Ishikawa (cell line): ENCODE measurements around the gene SCYGR2.

Experiments used
- CEBPB ChIP-seq: IDR thresholded peaks from 2 replicates; pipeline ENCODE4 v1.6.1; 2012
- CREB1 ChIP-seq: IDR thresholded peaks from 2 replicates; pipeline ENCODE4 v1.6.1; 2012; ENCODE audit warnings: low read depth
- EGR1 ChIP-seq: IDR thresholded peaks from 2 replicates; pipeline ENCODE4 v1.6.1; 2012
- EP300 ChIP-seq: IDR thresholded peaks from 2 replicates; pipeline ENCODE4 v1.6.1; 2012; ENCODE audit warnings: borderline replicate concordance
- FOXM1 ChIP-seq: IDR thresholded peaks from 2 replicates; pipeline ENCODE4 v1.6.1; 2012; ENCODE audit warnings: low read depth, borderline replicate concordance
- MAX ChIP-seq: IDR thresholded peaks from 2 replicates; pipeline ENCODE4 v1.6.1; 2012
- NFIC ChIP-seq: IDR thresholded peaks from 2 replicates; pipeline ENCODE4 v1.6.1; 2012
- RAD21 ChIP-seq: IDR thresholded peaks from 2 replicates; pipeline ENCODE4 v1.6.1; 2012; ENCODE audit warnings: low read depth
- REST ChIP-seq: IDR thresholded peaks from 2 replicates; pipeline ENCODE4 v1.6.1; 2012; ENCODE audit warnings: low read depth, mild to moderate bottlenecking
- TAF1 ChIP-seq: IDR thresholded peaks from 2 replicates; pipeline ENCODE4 v1.6.1; 2012; ENCODE audit warnings: low read depth, mild to moderate bottlenecking
- TCF12 ChIP-seq: IDR thresholded peaks from 2 replicates; pipeline ENCODE4 v1.6.1; 2012; ENCODE audit warnings: low read depth
- TEAD4 ChIP-seq: IDR thresholded peaks from 2 replicates; pipeline ENCODE4 v1.6.1; 2012
- YY1 ChIP-seq: IDR thresholded peaks from 2 replicates; pipeline ENCODE4 v1.6.1; 2012; ENCODE audit warnings: low read depth
- ZBTB7A ChIP-seq: IDR thresholded peaks from 2 replicates; pipeline ENCODE4 v1.6.1; 2012; ENCODE audit warnings: low read depth
- TF ChIP-seq, protein P1 (sequence below): IDR thresholded peaks from 2 replicates; pipeline ENCODE4 v1.6.1; 2012

Gene SCYGR2

DNA sequence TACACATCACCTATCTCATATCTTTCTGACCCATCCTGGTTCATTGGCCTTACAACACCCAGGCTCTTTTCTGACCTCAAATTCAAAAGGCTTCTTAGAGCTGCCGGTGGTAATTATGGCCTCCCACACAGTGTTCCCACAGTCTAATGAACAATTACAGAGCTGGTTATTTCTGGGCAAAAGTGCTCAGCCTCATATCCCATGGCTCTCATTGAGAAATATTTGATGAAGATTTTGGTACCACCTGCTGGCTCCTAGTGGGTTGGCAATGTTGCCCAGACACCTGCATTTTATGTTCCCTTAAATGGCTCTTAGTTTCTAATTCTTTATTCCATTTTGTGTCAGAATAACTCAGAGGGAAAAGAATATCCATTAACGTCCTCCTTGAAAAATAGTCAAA lies 20.1 kb upstream of the SCYGR2 start:
- TF ChIP-seq NFIC (no peak), TCF12 (no peak), TAF1 (no peak), TEAD4 (no peak), YY1 (no peak), CREB1 (no peak), RAD21 (no peak), EGR1 (no peak), FOXM1 (no peak), ZBTB7A (no peak), MAX (no peak), EP300 (no peak), CEBPB (no peak)
- TF ChIP-seq, protein P1, sequence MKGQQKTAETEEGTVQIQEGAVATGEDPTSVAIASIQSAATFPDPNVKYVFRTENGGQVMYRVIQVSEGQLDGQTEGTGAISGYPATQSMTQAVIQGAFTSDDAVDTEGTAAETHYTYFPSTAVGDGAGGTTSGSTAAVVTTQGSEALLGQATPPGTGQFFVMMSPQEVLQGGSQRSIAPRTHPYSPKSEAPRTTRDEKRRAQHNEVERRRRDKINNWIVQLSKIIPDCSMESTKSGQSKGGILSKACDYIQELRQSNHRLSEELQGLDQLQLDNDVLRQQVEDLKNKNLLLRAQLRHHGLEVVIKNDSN = no peak

DNA sequence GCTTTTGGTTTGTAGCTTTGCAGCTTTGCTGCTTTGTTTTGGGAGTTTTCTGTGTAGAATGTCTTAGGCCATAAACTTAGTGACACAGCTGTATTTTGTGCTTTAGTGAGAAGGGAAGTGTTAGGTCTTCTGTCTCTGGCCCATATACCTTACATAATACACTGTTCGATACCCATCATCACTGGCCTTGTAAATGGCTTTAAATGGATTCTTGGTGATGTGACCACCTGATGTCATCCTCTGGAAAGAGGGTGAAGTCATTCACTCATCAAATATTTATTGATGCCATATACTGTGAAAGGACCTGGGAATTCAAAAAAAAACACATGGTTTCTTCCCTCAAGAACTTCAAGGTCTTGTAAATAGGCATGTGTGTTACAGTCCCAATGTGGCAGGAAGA lies 18.9 kb upstream of the SCYGR2 start:
- TF ChIP-seq TCF12 (no peak), CEBPB (no peak), ZBTB7A (no peak), MAX (no peak), REST (no peak), TAF1 (no peak), FOXM1 (no peak), RAD21 (no peak), CREB1 (no peak), TEAD4 (no peak), EGR1 (no peak), NFIC (no peak)
- TF ChIP-seq, protein P1 = no peak

DNA sequence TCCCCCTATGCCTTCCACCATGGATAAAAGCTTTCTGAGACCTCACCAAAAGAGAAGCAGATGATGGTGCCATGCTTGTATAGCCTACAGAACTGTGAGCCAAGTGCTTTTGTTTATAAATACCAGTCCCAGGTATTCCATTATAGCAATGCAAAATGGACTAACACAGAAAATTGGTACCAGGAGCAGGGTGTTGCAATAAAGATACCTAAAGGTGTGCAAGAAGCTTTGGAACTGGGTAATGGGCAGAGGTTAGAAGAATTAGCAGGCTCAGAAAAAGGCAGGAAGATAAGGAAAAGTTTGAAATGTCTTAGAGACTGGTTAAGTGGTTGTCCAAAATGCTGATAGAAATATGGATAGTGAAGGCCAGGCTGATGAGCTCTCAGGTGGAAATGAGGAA lies 16.3 kb upstream of the SCYGR2 start:
- no peak for TF ChIP-seq TEAD4

- TF ChIP-seq REST (no peak), EP300 (no peak), EGR1 (no peak), TEAD4 (no peak), CEBPB (no peak), NFIC (no peak), MAX (no peak), YY1 (no peak), TCF12 (no peak)
- TF ChIP-seq, protein P1 = no peak
Measured at GRCh38 chr2:227592694-227593387, 5.9 kb upstream of the SCYGR2 start.

DNA sequence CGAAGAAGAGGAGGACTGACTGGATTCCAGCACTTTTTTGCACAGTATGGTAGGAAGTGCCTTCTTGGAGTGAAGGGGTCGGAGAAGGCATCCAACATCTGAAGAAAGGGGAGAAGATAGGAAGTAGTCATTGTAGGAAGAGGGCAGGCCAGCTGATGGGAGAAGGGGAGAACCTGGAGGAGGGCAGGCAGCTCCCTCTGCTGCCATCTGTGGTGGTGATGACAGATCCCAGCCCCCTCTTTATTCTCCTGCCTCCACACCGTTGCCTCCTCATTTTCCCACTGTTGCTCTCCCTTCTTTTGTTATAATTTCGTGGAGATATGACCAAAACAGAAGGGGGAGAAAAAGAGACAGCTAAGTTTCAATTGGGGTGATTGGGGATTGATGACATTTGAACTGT lies 2.9 kb upstream of the SCYGR2 start:
- TF ChIP-seq CEBPB (no peak), FOXM1 (no peak), TEAD4 (no peak), EP300 (no peak), MAX (no peak), TAF1 (no peak), EGR1 (no peak), REST (no peak), ZBTB7A (no peak), TCF12 (no peak), YY1 (no peak), CREB1 (no peak), NFIC (no peak), RAD21 (no peak)
- TF ChIP-seq, protein P1 = no peak
